ENCODE data around the gene SPTLC1.
"Not testable (repeated sequence)": the region's sequence is repeated elsewhere in the genome, so short reads cannot be mapped to it uniquely, and the experiment has no call there.

Gene SPTLC1

DNA sequence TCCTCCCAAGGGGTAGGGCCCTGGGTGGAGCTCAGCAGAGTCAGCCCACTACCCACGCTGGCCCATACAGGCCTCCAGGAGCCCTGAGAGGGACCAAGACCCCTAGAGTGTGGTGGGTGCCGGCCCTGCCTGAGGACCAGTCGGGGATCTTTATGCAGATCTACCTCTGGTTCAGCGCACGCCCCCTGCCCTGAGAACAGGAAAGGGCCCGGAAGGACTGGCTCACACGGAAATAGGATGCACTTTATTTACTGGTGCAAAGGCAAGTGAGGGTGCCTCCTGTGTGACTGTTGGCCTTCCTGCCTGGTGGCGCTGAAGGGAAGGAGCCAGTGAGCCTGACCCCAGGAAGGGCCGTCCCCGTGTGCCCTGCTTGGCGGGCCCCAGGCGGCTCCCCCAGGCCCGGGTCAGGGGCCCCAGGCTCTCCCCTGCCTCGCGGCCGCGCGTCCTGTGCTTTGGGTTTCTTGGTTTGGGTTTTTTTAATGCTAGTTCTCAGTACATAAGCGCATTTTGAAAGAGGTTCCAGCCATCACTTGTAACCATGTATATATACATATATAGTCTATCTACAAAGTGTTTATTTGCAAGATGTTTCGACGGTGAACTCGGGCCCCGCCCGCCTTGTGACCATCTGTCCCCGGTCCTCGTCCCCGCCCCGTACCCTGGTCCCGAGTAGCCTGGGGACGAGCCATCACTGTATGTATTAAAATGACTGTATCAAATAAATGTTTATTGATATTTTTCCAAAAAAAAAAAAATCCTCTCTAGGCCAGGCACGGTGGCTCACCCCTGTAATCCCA lies 88.8 kb downstream of the SPTLC1 start:
- no peak for DNase-seq

GRCh38 chr9:92021785-92022541 lies 93.2 kb downstream of the SPTLC1 start:
- not testable (repeated sequence) for DNase-seq

- no peak for DNase-seq
These were observed 95.6 kb downstream of the SPTLC1 start for GRCh38 chr9:92019658-92020057.

DNA sequence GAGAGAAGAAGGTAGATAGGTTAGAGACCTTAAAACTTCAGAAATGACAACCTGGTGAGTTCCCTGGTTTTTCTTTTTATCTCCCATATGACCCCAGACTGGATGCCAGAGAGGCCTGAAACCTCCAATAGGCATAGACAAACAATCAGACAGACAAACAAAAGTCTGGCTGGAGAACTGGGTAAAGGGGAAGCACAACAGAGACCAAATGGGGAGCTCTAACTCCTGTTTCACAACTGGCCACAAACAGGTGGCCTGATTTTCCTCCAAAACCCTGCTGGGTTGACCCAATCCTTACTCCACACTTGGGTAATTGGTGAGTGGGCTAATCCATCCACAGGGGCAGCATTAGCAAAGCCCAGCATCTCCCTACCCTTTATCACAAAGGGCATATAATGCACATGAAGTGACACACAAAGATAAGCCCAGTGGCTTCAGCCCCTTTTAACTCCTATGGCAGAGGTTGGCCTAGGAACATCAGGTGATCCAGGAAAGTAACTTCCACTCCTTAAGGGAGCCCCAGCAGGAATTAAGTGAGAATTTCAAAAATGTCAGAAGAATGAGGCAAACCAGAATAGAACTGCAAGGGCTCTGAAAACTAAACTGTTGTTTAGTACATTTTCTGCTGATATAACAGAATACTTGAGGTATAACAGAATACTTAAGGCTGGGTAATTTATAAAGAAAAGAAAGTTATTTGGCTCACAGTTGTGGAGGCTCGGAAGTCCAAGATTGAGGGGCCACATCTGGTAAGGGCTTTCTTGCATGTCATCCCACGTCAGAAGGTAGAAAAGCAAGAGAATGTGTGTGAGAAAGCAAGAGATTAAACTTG lies 104.3 kb downstream of the SPTLC1 start:
- DNase-seq = no peak

GRCh38 chr9:92010253-92010652 lies 105.0 kb downstream of the SPTLC1 start:
- not testable (repeated sequence) for DNase-seq

DNA sequence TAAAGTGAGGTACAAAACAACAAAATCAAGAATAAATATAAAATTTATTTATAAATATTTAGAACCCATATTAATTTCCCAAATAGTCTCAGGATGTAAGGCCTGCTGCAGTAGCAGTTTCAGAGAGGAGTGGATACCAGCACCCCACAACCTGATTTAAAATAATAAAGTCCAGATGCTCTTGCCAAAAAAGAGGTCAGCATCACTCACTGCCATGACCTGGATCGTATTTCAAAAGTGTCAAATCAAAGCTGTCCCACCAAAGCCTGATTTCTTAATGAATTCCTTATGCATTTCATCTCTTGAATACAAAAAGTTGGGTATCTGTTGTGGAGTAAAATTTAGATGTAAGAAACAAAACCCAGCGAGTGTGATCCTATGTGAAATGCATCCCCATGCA lies 107.2 kb downstream of the SPTLC1 start:
- DNase-seq = no peak

GRCh38 chr9:92004045-92004392 lies 111.2 kb downstream of the SPTLC1 start:
- DNase-seq = no peak

GRCh38 chr9:92003308-92004044 lies 111.7 kb downstream of the SPTLC1 start:
- DNase-seq = no peak

- not testable (repeated sequence) for DNase-seq
These were observed 113.3 kb downstream of the SPTLC1 start for GRCh38 chr9:92001948-92002347.

GRCh38 chr9:92001244-92001643 lies 114.0 kb downstream of the SPTLC1 start:
- DNase-seq = no peak

DNA sequence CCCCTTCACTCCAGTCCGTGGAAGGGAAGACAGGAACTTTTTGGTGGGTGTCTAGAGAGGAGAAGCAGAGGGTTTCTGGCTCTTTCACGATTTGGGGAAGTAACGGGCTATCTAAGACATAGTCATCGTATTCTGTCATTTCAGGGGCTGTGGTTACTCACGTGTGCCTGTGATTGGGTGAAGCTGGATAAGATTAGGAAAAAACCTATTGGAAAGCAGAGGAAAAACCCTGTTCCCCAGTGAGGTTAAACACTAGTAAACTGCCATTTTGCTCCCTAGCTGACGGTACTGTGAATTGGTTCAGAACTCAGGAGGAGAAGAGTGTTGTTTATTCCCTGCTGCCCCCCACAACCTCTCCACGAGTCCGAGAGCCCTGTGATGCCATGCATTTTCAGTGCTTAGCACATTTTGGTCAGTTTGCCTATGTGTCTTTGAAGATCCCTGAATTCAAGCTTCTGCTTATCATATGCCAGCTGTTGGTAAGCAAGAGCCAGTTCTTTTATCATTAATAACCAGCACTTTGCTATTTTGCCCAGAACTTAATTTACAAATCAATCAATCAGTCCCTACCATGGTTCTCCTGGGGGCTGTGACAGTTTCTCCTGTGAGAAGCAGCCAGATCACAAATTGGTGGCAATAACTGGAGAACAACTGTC lies 120.1 kb downstream of the SPTLC1 start:
- no peak for DNase-seq

GRCh38 chr9:91994422-91994821 lies 120.8 kb downstream of the SPTLC1 start:
- no peak for DNase-seq

DNA sequence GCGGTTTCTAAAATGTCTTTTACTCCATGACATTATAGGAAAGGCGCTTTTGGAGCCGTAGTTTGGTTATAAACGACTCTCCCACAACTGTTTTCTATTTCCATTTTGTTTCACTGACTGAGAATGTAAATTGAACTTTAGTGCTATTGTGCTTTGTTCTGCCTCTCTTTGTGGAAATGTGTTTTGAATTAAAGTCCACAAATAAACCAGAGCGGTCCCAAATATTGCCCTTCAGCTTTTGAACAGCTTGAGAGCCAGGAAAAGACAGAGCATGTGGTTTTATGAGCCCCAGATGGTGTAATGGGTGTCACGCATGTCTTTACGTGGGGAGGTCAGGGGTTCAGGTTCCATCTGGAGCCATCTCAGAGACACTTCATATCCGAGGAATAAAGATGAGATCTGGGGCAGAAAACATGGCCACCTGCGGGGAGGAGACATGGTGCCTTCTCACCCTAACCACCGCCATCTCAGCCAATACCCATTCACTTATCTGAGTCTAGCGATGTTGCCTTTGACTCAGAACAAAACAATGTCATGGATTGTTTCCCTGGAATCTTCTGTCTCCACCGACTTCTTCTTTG lies 122.7 kb downstream of the SPTLC1 start:
- DNase-seq = no peak

- DNase-seq = no peak
These were observed 123.4 kb downstream of the SPTLC1 start for GRCh38 chr9:91991721-91992341.

GRCh38 chr9:91986248-91986647 lies 129.0 kb downstream of the SPTLC1 start:
- no peak for DNase-seq

DNA sequence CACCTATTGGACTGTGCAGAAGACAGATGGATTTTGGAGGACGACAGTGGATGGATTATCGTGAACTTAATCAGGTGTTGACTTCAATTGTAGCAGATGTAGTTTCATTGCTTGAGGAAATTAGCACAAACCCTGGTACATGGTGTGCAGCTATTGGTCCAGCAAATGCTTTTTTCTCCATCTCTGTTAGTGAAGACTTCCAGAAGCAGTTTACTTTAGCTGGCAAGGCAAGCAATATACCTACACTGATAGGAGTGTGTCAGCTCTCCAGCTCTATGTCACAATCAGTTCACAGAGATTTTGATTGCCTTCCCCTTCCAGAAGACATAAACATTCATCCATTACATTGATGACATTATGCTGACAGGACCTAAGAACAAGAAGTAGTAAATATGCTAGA lies 129.5 kb downstream of the SPTLC1 start:
- no peak for DNase-seq

Measured in activated CD4-positive, alpha-beta T cell treated with anti-CD3 and anti-CD28 coated beads, Interleukin-2, amount 50 U/mL, for 16 hours (primary cell).